NCI-H526 treated with DMSO at 0.1 percent for 48 hours (cell line): ENCODE measurements around the gene IL6.
A peak's percentile ranks its signal among the peaks of the same experiment; 100 is the strongest.
"Not testable (repeated sequence)": the region's sequence is repeated elsewhere in the genome, so short reads cannot be mapped to it uniquely, and the experiment has no call there.

Experiments used
- DNase-seq: peaks from one replicate; lab custom pipeline; 2025; lab: John Stamatoyannopoulos, UW

Gene IL6

GRCh38 chr7:22726907-22727713 is at the start of gene IL6:
TSS of gene IL6 (plus strand) at chr7:22727200. CDS start at chr7:22727263, 63 bp downstream.
- peak; percentile 7 for DNase-seq

GRCh38 chr7:22677263-22677662 is 49.7 kb upstream of the IL6 start:
- not testable (repeated sequence) for DNase-seq

GRCh38 chr7:22677680-22678079 is 49.3 kb upstream of the IL6 start:
- DNase-seq = no peak

GRCh38 chr7:22680482-22680911 is 46.5 kb upstream of the IL6 start:
- no peak for DNase-seq

GRCh38 chr7:22681312-22681711 is 45.7 kb upstream of the IL6 start:
- no peak for DNase-seq

- DNase-seq = no peak
These were observed 44.9 kb upstream of the IL6 start for GRCh38 chr7:22681852-22682657.

- no peak for DNase-seq
These were observed 43.6 kb upstream of the IL6 start for GRCh38 chr7:22683379-22683778.

GRCh38 chr7:22686620-22687019 is 40.4 kb upstream of the IL6 start:
- DNase-seq = no peak

GRCh38 chr7:22688084-22688483 is 38.9 kb upstream of the IL6 start:
- no peak for DNase-seq

- DNase-seq = not testable (repeated sequence)
These were observed 38.1 kb upstream of the IL6 start for GRCh38 chr7:22688934-22689333.

GRCh38 chr7:22694597-22695207 is 32.3 kb upstream of the IL6 start:
- DNase-seq = no peak

GRCh38 chr7:22695476-22696132 is 31.4 kb upstream of the IL6 start:
- DNase-seq = no peak

- DNase-seq = no peak
These were observed 30.3 kb upstream of the IL6 start for GRCh38 chr7:22696541-22697228.

GRCh38 chr7:22697322-22697859 is 29.6 kb upstream of the IL6 start:
- no peak for DNase-seq

GRCh38 chr7:22697876-22698606 is 29.0 kb upstream of the IL6 start:
- DNase-seq = no peak

- DNase-seq = no peak
These were observed 28.2 kb upstream of the IL6 start for GRCh38 chr7:22698767-22699166.

- no peak for DNase-seq
These were observed 26.4 kb upstream of the IL6 start for GRCh38 chr7:22700559-22701002.

- DNase-seq = peak; percentile 5
These were observed 24.5 kb upstream of the IL6 start for GRCh38 chr7:22702516-22702915.

- not testable (repeated sequence) for DNase-seq
These were observed 23.7 kb upstream of the IL6 start for GRCh38 chr7:22703107-22703855.
